ENCODE data around the gene DPYSL5. TPM values are rescaled to one million over a fixed set of nuclear protein-coding genes. Genes with fewer than 3 reads are reported as not detected.

Gene DPYSL5
- total and polyA plus RNA-seq, 2 of the 13 experiments (the other 11 are each of a cell fraction or from before 2014, with no cell fraction given) = 0.15 TPM; not detected in 1

DNA sequence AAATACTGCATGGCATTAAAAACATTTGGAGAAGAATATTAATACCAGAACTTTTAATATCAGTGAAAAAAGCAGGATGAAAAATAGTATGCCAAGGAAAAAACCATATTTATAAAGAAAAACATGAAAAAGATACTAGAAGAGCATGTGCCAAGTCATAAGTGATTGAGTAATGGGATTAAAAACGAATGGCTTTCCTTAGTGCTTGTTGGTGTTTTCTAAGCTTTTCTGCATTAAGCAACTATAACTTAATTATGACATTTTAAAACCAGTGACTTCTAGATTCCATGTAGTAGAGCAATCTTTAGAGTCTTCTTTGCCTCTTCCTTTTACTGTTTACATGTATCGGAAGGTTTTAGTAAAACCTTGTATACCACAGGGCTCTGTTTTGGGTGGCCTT, 129.1 kb downstream of the DPYSL5 start:
- ChIA-PET CTCF (ENCODE audit: low intra/inter-chr PET ratio, low total read pairs) (no interaction called here), POLR2A (no interaction called here)
- Histone ChIP-seq H4K20me1 (ENCODE audit: insufficient read depth, low read length) (no peaks in the 10 kb centered on the region), H3K27ac (ENCODE audit: extremely low read length, insufficient read depth, low read length) (no peak overlapping the region), H3K9me3 (ENCODE audit: low read length) (no peaks in the 10 kb centered on the region), H3K27me3 (ENCODE audit: control insufficient read depth in 1 of 2, insufficient read depth in 2 of 2, low read length in 2 of 2) (peaks cover 0 to 28% of the 10 kb centered on the region in 2 experiments; a peak in 3 of 5 replicates), H3K4me2 (ENCODE audit: low read depth, low read length) (no peak overlapping the region), H3K36me3 (replicated peaks in 1 of 2; ENCODE audit: control insufficient read depth in 1 of 2, insufficient read depth in 2 of 2, low read length in 2 of 2) (no peaks in the 10 kb centered on the region), H3K4me3 (replicated peaks in 1 of 3; ENCODE audit: insufficient read depth in 1 of 3, low read depth in 2 of 3, low read length in 3 of 3) (no peak overlapping the region), H2AFZ (ENCODE audit: low read length) (no peak overlapping the region), H3K9ac (ENCODE audit: insufficient read depth, low read depth, low read length) (no peak overlapping the region), H3K4me1 (ENCODE audit: insufficient read depth, low read length) (peaks cover 5% of the 10 kb centered on the region), H3K79me2 (ENCODE audit: insufficient read depth, low read length) (no peaks in the 10 kb centered on the region)
- TF ChIP-seq RFX3 (CRISPR knock-in tag; IDR thresholded peaks at IDR 0.05) = no peak
- no peak for TF ChIP-seq GATA4 (IDR thresholded peaks at IDR 0.05; ENCODE audit: borderline replicate concordance, low read depth)
- TF ChIP-seq ZNF232 (CRISPR knock-in tag; IDR thresholded peaks at IDR 0.05; ENCODE audit: borderline replicate concordance) = no peak
- TF ChIP-seq NCOR1 (IDR thresholded peaks at IDR 0.05; ENCODE audit: borderline replicate concordance, low read length) = no peak
- TF ChIP-seq, protein P1, sequence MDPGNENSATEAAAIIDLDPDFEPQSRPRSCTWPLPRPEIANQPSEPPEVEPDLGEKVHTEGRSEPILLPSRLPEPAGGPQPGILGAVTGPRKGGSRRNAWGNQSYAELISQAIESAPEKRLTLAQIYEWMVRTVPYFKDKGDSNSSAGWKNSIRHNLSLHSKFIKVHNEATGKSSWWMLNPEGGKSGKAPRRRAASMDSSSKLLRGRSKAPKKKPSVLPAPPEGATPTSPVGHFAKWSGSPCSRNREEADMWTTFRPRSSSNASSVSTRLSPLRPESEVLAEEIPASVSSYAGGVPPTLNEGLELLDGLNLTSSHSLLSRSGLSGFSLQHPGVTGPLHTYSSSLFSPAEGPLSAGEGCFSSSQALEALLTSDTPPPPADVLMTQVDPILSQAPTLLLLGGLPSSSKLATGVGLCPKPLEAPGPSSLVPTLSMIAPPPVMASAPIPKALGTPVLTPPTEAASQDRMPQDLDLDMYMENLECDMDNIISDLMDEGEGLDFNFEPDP (CRISPR knock-in tag; conservative IDR thresholded peaks at IDR 0.05) = no peak
- no peak for TF ChIP-seq ZNF564 (CRISPR knock-in tag; IDR thresholded peaks at IDR 0.05)
- TF ChIP-seq TAF15 (IDR thresholded peaks at IDR 0.05; ENCODE audit: low read depth, low read length, poor library complexity, severe bottlenecking) = no peak
- TF ChIP-seq E2F5 (CRISPR knock-in tag; conservative IDR thresholded peaks at IDR 0.05) = no peak
- TF ChIP-seq MXD4 (CRISPR knock-in tag; IDR thresholded peaks at IDR 0.05) = no peak
- no peak for TF ChIP-seq TEAD3 (CRISPR knock-in tag; optimal IDR thresholded peaks at IDR 0.05; ENCODE audit: borderline replicate concordance)
- no peak for TF ChIP-seq KAT7 (CRISPR knock-in tag; IDR thresholded peaks at IDR 0.05; ENCODE audit: borderline replicate concordance)
- no peak for TF ChIP-seq YY1 (IDR thresholded peaks at IDR 0.05; ENCODE audit: insufficient read depth, insufficient replicate concordance, low read depth, low read length)
- TF ChIP-seq GATAD2A (CRISPR knock-in tag; IDR thresholded peaks at IDR 0.05) = no peak
- no peak for TF ChIP-seq PLRG1 (conservative IDR thresholded peaks at IDR 0.05)
- TF ChIP-seq SRF (IDR thresholded peaks at IDR 0.05; ENCODE audit: low read depth, low read length) = no peak
- no peak for TF ChIP-seq MTA1 (CRISPR knock-in tag; IDR thresholded peaks at IDR 0.05; ENCODE audit: borderline replicate concordance)
- TF ChIP-seq, protein P2, sequence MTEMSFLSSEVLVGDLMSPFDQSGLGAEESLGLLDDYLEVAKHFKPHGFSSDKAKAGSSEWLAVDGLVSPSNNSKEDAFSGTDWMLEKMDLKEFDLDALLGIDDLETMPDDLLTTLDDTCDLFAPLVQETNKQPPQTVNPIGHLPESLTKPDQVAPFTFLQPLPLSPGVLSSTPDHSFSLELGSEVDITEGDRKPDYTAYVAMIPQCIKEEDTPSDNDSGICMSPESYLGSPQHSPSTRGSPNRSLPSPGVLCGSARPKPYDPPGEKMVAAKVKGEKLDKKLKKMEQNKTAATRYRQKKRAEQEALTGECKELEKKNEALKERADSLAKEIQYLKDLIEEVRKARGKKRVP (CRISPR knock-in tag; IDR thresholded peaks at IDR 0.05) = no peak
- TF ChIP-seq RBM39 (IDR thresholded peaks at IDR 0.05; ENCODE audit: low read depth, low read length, poor library complexity, severe bottlenecking) = no peak
- no peak for TF ChIP-seq POGZ (CRISPR knock-in tag; IDR thresholded peaks at IDR 0.05)
- no peak for TF ChIP-seq SOX6 (IDR thresholded peaks at IDR 0.05)
- no peak for TF ChIP-seq SOX6 (CRISPR knock-in tag; IDR thresholded peaks at IDR 0.05)
- BruUV-seq (replicated peaks) = no TSS peak
- in situ Hi-C loops (cut with HindIII; ENCODE audit: extremely low pct_ligation_motif_present, low pct_unique_long_range_greater_than_20kb) (no loop called here), intact Hi-C loops (cut with micrococcal nuclease; ENCODE audit: unreplicated experiment) (no loop called here)
- WGBS (ENCODE audit: low lambda C conversion rate) = 50% methylated on average over 2 of the region's 2 CpGs
- ATAC-seq (no peak), DNase-seq (ENCODE audit: low spot score) (no peak), FAIRE-seq (no peak)

Data from HepG2 (cell line).